T-helper 9 cell (primary cell): ENCODE measurements around the gene POFUT1.
"Not testable (repeated sequence)": the region's sequence is repeated elsewhere in the genome, so short reads cannot be mapped to it uniquely, and the experiment has no call there.

Experiments
- DNase-seq: peaks from one replicate; pipeline ENCODE4 v3.0.0-alpha.2; 2020

Gene POFUT1

DNA sequence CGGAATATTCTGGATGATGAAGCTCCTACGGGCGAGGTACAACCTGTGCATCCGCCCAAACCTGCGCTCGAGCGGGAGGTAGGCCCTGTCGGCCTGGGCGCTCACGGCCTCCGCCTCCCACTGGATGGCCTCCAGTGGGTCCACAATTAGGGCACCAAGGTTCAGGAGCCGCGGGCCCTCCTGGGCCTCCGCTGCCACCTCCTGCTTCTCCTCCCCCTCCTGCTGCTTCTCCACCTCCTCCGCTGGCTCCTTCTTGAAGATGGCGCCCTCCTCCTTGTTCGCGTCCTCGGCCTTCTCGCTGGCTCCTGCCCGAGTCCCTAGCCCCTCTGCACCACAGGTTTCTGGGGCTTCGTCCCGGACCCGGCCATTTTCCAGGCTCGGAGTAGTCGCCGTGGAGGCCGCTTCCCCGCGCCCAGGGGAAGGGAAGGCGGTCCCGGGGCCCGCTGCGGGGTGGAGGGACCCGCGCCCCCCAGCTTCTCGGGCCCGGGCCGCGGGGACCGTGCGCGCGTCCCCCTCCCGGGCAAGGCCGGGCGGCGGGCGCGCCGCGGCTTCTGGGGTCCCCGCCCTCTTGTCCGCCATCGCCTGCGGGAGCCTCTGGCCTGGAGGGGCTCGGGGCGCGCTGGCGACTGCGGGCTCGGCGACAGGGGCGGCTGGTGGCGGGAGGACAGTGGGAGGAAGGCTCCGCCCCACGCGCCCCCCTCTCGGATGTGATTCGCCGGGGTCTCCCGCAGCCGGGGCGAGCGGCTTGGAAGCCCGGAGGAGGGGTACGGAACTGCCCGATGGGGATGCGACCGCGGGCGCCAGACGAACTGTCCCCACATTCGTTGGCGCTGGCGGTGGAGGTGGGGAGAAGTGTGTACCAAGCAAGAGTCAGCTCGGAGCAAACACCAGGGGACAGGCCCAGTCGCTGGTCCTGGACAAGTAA is 17.7 kb upstream of the POFUT1 start:
- DNase-seq, result peak; percentile 30

- DNase-seq, result no peak
Measured at GRCh38 chr20:32190616-32191415, 16.9 kb upstream of the POFUT1 start.

- no peak for DNase-seq
Measured at GRCh38 chr20:32191422-32191821, 16.3 kb upstream of the POFUT1 start.

DNA sequence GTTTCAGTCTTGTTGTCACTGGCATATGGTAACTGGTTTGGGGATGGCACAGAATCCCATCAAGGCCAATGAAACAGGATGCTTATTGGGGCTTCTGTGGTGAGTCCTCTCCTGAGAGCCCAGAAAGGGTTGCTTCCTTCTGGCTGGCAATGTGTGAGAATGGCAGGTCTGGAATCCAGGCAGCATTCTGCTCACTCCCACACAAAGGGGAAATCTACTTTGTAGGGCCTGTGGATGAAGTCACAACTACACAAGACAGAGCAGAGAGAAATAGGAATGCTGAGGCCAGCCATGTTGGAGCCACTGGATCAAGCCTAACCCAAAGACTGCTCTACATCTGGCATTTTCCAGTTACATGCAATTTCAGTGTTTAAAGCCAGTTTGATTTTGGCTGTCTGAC is 15.8 kb upstream of the POFUT1 start:
- DNase-seq, result no peak

DNA sequence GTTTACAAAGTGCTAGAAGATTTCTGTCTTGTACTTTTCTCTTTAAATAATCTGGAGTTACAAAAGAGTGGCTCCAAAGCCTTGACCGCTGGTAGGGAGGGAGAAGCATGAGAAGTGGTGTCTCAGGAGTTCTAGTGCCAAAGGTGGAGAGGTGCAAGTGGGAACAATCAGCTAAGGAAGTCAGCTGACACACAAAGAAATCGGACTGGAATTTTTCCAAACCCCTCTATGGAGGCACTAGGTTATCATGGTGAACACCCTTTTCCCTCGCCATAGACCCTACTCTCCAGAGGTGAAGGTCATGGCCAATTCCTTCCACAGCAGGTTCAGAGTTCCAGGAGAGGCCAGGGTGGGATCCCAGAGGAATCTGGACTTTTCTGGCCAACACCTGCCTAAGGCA is 15.0 kb upstream of the POFUT1 start:
- no peak for DNase-seq

DNA sequence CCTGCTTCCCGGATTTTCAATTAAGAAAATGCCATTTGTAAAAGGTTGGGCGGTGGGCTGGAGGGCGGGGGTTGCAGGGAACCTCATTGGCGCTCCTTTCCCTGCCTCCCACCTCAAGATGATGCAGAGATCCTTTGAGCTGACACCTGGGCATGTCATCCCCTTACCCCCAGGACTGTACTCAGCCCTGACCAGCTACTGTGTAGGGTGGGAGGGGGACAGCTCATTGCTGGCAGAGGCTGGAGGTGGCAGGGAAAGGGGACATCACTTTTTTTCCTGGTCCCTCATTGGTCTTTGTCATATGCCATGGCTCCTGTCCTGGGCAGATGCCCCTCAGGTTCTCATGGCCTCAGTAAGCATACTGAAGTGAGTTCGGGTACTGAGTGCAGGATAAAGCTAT is 14.3 kb upstream of the POFUT1 start:
- not testable (repeated sequence) for DNase-seq

GRCh38 chr20:32193996-32194395 is 13.7 kb upstream of the POFUT1 start:
- DNase-seq, result no peak

DNA sequence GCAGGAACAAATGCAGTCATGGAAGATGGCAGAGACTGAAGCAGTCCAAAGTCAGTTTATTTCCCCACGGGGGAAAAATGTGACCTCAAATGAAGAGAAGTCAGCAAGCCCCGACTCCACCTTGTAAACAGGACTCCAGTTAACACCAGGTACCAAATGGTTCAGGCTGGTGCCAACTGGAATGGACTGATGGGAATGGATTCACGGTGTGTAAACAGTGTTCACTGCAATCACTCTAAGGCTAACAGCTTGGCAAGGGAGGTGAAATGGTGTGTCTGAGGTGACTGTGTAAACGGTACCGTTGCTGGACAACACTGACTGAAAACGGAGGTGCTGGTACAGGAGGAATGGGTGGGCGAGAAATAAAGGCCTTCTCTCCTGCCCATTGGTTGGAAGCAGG is 12.1 kb upstream of the POFUT1 start:
- no peak for DNase-seq

DNA sequence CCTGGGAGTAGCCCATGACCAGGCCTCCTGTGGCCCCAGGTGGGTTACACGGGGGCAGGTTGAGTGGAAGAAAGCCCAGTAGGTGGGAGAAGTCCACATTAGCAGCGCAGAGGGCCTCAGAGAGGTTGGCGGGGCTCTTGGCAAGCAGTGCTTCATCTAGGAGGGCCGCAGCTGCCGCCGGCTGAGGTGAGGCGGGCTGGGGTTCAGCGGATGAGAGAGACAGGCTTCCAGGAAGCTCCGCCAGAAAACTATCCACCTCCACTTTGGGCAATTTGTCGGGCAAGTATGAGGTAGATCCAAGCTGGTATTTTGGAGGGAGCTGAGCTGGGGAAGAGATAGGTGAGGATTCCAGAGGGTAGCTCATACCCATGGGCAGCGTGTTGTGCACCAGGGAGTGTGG is 11.1 kb upstream of the POFUT1 start:
- DNase-seq, result not testable (repeated sequence)

- not testable (repeated sequence) for DNase-seq
Measured at GRCh38 chr20:32197136-32197535, 10.5 kb upstream of the POFUT1 start.

DNA sequence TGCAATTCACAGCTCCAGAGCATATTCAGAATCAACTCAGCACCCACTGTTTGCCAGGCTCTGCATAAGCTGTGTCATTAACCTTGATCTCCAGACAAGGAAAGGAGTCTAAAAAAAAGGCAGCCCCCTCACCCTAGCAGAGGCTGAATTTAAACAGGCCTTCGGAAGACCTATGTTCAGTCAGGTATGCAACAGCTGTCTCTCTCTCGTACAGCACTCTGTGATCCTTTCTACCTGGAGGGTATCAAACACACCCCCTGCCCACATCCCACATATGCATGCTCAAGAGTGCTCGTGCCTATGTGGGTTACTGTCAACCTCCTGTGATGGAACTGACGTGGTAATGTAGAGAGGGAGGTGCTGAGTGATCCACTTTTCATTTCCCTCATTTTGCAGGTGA is 8.7 kb upstream of the POFUT1 start:
- no peak for DNase-seq

DNA sequence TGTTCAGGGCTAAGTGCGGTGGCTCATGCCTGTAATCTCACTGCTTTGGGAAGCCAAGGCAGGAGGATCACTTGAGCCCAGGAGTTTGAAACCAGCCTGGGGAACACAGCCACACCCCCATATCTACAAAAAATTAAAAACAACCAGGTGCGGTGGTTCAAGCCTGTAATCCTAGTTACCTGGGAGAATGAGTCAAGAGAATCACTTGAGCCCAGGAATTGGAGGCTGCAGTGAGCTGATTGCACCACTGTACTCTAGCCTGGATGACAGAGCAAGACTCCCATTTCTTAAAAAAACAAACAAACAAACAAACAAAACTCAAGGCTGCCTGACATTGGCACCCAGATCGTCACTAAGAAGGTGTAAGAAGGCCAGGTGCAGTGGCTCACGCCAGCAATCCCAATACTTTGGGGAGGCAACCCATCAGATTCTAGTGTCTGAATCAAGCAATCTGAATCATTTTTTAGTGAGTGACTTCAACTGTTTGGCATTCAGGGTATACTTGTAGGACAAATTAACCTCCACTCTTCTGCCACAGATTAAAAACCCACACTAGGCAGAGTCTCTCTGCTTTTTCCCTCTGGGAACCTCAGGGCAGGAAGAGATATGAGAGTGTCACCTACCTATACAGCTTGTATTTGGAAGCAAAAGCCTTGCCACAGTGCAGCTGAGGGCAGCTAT is 6.2 kb upstream of the POFUT1 start:
- no peak for DNase-seq

DNA sequence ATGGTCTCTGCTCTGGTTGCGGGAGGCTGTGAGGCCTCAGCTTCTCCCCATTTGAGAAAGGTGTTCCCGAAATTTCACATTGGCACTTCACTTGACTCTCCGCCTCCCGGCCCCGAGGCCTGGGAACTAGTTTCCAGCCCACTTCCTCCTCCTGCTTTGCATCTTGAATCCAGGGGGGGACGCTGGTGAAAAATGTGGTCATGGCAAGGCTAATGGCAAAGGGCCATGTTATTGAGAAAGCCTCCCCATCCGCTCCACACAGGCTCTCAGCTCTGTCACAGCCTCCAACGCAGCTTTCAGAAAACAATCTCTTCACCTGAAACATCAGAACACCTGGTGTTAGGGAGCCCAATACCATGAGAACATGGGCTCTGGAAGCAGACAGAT is 5.7 kb upstream of the POFUT1 start:
- DNase-seq, result no peak

DNA sequence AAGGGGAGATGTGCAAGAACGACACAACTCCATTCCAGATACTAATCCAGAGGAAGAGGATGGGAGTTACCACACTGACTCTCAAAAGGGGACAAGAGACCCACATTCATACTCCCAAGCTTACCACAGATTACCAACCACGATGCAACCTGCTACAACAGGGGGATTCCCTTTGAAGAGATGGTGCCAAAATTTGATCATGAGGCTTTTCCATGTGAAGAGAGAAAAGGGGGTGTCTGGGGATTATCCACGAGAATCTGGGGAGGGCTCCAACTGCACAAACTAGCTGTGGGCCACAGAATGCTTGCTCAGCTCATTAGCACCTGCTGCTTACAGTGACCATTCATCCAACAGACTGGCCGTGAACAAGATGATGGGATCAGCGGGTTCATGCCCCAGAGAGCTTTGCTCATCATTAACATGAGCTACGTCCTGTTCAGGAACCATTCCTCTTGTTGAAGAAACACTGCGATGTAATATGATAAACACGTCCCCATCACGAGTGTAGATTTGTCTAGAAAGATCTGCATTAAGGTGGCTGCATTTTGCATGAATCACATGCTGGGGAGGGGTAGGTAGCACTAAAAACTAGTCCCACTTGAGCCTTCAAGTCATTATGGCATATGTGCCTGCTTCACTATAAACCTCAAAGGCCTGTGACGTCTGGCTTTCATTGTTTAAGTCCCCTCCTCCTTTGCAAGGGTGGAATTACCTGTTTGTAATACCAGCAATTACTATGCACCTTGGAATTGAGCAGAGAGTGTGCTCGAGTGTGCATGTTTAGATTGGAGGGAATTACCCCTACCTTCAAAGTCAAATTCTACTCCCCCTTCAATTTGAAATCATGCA is 4.1 kb upstream of the POFUT1 start:
- DNase-seq, result no peak

DNA sequence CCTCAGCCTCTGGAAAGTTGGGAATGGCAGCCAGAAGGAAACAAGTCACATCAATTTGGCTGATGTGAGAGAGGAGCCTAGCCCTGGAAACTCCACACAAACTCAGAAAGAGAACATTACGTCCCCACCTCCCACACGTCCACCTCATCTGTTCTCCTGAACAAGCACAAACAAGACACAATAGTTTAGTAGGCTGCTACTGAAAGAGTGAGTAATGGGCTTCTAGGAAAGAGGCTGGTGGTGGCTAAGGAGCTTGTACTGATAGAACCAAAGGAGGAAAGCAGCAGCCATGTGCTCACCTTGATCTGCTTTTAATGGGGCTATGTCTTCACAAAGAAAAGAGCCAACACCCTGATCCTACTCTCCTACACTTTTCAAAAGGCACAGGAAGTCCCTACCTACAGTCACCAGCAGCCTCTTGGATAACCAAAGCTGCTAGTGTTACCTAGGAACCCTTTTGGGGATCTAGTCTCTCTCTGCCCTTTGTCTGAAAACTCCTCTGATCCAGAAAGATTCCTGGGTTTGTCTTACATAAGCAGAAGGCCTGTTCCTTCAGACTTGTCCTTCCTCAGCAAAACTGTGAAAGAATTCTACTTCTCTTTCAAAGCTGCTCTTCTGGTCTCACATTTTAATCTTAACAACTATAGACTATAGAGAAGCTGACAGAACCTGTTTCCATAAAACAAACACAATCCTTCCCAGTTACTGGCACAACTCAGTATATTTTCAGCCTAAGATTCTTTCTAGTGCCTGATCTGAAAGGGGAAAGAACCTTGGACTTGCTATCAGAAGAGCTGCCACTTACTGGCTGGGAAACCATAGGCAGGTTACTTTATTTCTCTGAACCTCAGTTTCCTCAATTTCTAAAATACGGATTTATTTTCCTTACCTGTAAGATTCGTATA is 3.2 kb upstream of the POFUT1 start:
- DNase-seq, result no peak

GRCh38 chr20:32205110-32205842 is 2.4 kb upstream of the POFUT1 start:
- DNase-seq, result no peak

GRCh38 chr20:32205843-32206759 is 1.6 kb upstream of the POFUT1 start:
- no peak for DNase-seq

DNA sequence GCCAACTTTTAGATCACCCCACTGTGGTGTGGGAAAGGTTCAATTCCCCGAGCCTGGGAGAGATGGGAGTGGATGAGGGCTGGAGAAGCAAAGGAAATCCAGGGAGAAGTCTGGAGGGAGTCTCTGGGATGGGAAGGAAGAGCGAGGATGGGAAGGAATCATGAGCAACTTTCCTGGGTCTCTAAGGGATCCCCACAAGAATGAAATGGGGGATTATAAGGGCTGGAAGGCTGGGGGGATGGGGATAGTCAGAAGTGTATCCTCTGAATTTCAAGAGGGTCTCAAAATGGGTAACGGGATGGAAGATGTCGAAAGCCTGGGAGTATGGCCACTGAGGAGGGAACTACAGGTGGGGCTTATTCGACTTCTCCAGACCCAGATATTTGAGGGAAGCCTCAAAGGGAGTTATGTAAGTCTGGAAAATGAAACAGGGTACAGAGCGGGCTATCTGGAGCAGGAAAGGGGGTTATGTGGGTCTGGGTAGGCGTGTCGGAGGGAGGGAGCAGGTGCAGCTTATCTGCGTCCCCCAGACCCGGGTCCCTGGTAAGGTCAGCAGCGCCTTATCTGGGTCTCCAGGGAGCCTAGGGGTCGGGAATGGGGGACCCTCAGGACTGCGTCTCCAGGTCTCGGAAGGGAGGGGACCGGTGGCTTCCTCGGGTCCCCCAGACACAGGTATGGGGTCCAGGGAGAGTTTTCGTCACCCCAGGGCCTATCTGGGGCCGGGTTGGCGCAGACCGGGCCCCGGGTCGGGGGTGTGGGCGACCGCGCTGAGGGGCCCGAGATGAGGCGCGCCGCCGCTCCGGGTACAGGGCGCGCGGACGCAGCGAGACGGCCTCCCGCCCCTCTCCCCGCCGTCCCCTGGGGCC is 687 bp upstream of the POFUT1 start:
- peak; percentile 5 for DNase-seq
